ENCODE data around the gene SLC16A13. TPM values are rescaled to one million over a fixed set of nuclear protein-coding genes. Genes with fewer than 3 reads are reported as not detected.
A peak's percentile ranks its signal among the peaks of the same experiment; 100 is the strongest.
"Not testable (repeated sequence)": the region's sequence is repeated elsewhere in the genome, so short reads cannot be mapped to it uniquely, and the experiment has no call there.

Gene SLC16A13
- total RNA-seq (2014; rRNA removed; shearing (Covaris generic)): 0.23 and 0.47 TPM in 2 replicates

GRCh38 chr17:7035591-7036368, at the start of gene SLC16A13:
TSS of gene SLC16A13 (plus strand) at chr17:7036015. CDS start at chr17:7036383, 368 bp downstream.
- H3K27ac ChIP-seq: no peak within 1 kb of the TSS
- no peaks in the 10 kb centered on the region for H3K36me3 ChIP-seq
- no peaks in the 10 kb centered on the region for H3K4me1 ChIP-seq
- no peaks in the 10 kb centered on the region for H3K27me3 ChIP-seq
- DNase-seq: peak; percentile 82 to 87
- H3K4me3 ChIP-seq: peak within 1 kb of the TSS; percentile 65
- H3K9me3 ChIP-seq (replicated peaks): no peaks in the 10 kb centered on the region

DNA sequence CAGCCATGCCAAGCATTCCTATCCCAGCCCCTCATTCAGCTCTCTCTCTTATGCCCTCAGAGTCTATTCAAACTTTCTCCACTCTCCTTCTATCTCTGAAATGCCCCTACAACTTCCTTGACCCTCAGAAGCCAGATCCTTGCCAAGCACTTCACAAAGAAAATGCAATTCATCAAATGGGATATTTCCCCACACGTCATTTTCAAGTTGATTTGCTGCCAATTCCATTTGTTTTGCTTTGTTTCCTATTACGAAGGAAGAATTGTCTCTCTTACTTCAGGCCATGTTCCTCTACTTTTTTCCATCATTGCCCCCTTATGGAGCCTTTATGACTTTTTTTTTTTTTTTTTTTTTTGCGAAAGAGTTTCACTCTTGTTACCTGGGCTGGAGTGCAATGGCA, 49.1 kb upstream of the SLC16A13 start:
- Histone ChIP-seq H3K4me1 (no peaks in the 10 kb centered on the region), H3K36me3 (no peaks in the 10 kb centered on the region), H3K9me3 (replicated peaks) (no peaks in the 10 kb centered on the region), H3K27ac (no peak overlapping the region), H3K27me3 (no peaks in the 10 kb centered on the region), H3K4me3 (no peak overlapping the region)
- DNase-seq: no peak

DNA sequence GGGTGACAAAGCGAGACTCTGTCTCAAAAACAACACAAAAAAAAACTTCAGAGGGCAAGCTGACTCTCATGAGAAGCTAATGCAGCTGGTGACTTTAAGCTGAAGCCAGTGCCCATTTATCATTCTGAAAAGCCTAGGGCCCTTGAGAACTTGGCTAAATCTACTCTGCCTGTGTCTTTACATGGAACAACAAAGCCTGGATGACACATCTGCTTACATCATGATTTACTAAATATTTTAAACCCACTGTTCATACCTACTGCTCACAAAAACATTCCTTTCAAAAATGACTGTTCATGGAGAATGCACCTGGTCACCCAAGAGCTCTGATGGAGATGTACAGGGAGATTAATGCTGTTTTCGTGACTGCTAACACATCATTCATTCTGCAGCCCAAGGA, 46.0 kb upstream of the SLC16A13 start:
- no peaks in the 10 kb centered on the region for H3K9me3 ChIP-seq (replicated peaks)
- no peaks in the 10 kb centered on the region for H3K4me1 ChIP-seq
- no peak overlapping the region for H3K27ac ChIP-seq
- H3K4me3 ChIP-seq: no peak overlapping the region
- H3K36me3 ChIP-seq: no peaks in the 10 kb centered on the region
- no peaks in the 10 kb centered on the region for H3K27me3 ChIP-seq
- DNase-seq: no peak

DNA sequence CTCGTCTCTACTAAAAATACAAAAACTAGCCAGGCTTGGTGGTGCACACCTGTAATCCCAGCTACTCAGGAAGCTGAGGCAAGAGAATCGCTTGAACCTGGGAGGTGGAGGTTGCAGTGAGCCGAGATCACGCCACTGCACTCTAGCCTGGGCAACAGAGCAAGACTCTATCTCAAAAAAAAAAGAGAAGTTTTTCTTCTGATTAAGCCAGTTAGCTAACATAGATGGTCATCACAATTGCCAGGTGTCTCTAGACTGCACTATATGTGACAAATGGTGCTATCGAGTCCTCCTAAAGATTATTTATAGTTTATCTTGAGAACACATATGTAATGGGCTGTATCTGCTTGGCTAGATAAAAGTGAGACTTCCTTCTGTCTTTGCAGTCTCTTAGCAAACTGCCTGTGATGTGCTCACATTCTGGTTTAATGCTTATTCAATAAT, 42.2 kb upstream of the SLC16A13 start:
- not testable (repeated sequence) for H3K4me3 ChIP-seq; H3K27ac ChIP-seq; H3K36me3 ChIP-seq; H3K9me3 ChIP-seq (replicated peaks); H3K27me3 ChIP-seq; DNase-seq; H3K4me1 ChIP-seq

DNA sequence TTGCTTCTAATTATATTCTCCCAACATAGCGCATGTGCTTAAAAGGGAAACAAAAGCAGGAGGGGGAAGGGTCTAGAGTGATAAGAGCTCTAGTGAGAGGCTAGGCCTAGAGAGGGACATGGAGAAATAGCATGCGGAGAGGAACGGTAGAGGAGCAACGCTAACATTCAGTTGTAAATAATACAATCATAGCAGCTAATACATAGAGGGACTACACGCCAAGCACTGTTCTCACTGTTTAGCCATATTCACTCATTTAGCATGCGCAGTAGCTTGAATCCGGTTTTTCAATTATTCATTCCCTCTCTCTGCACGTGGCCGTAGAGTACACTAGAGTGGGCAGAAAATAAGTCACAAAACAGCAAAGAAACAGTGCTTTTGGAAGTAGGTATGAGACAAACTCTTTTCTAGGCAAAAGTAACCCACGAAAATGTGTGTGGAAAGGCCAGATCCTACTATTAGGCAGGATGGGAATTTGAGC, 41.7 kb upstream of the SLC16A13 start:
- no peaks in the 10 kb centered on the region for H3K4me1 ChIP-seq
- H3K27me3 ChIP-seq: no peaks in the 10 kb centered on the region
- DNase-seq: no peak
- H3K36me3 ChIP-seq: no peaks in the 10 kb centered on the region
- H3K27ac ChIP-seq: no peak overlapping the region
- H3K4me3 ChIP-seq: no peak overlapping the region
- no peaks in the 10 kb centered on the region for H3K9me3 ChIP-seq (replicated peaks)

GRCh38 chr17:6994666-6995256, 41.1 kb upstream of the SLC16A13 start:
- no peak overlapping the region for H3K27ac ChIP-seq
- no peaks in the 10 kb centered on the region for H3K4me1 ChIP-seq
- H3K4me3 ChIP-seq: no peak overlapping the region
- no peaks in the 10 kb centered on the region for H3K9me3 ChIP-seq (replicated peaks)
- DNase-seq: no peak
- no peaks in the 10 kb centered on the region for H3K36me3 ChIP-seq
- H3K27me3 ChIP-seq: no peaks in the 10 kb centered on the region

GRCh38 chr17:6995500-6996255, 40.1 kb upstream of the SLC16A13 start, which contains the start of gene ALOX12:
TSS of gene ALOX12 (plus strand) at chr17:6996049. CDS start at chr17:6996118, 69 bp downstream.
- Histone ChIP-seq H3K9me3 (replicated peaks) (no peaks in the 10 kb centered on the region), H3K27me3 (no peaks in the 10 kb centered on the region), H3K4me3 (no peak within 1 kb of the TSS), H3K36me3 (no peaks in the 10 kb centered on the region), H3K27ac (no peak within 1 kb of the TSS), H3K4me1 (no peaks in the 10 kb centered on the region)
- DNase-seq: no peak

DNA sequence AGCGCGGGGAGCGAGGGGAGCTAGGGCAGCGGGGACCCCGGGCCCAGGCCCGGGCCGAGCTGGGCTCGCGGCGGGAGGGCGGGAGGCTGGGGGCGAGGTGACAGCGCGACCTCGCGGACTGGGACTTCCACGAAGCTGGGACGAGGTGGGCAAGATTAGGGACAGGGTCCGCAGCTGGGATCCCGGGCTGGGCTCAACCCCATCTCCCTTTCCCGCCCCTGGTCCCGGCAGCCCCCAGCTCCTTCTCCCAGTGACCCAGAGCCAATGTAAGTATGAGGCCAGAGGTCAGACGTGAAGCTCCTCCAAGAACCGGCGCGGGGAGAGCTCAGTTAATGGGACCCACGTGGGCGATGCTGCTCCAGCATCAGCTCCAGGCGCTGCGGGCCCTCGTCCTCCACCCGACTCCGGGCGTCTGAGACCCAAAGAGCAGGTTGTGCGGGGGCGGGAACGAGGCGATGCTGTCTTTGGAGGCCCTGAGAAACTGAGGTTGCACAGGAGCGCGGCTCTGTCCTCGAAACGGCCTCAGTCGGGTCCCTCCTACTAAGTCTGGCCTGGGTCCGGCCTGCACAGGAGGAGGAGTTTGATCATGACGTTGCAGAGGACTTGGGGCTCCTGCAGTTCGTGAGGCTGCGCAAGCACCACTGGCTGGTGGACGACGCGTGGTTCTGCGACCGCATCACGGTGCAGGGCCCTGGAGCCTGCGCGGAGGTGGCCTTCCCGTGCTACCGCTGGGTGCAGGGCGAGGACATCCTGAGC, 39.4 kb upstream of the SLC16A13 start:
- no peaks in the 10 kb centered on the region for H3K9me3 ChIP-seq (replicated peaks)
- H3K36me3 ChIP-seq: no peaks in the 10 kb centered on the region
- H3K4me3 ChIP-seq: no peak overlapping the region
- no peaks in the 10 kb centered on the region for H3K27me3 ChIP-seq
- no peak for DNase-seq
- H3K4me1 ChIP-seq: no peaks in the 10 kb centered on the region
- no peak overlapping the region for H3K27ac ChIP-seq

DNA sequence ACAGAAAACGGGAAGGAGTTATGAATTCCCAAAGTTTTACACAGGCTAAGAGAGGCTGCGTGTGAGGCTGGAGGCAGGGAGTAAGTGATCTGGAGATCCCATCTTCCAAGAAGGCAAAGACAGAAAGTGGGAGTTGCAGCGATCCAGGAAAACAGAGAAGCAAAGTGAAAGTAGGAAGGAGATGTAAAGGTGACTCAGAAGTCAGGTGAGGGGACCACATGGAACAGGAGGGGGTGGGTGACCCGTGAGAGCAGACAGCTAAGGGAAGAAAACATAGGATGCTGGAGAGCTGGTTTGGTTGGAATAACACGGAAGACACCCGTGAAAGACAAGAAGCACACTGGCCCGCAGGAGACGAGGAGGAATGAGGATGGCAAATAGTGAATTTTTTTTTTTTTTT, 38.6 kb upstream of the SLC16A13 start:
- Histone ChIP-seq H3K4me3 (no peak overlapping the region), H3K27me3 (no peaks in the 10 kb centered on the region), H3K9me3 (replicated peaks) (no peaks in the 10 kb centered on the region), H3K27ac (no peak overlapping the region), H3K36me3 (no peaks in the 10 kb centered on the region), H3K4me1 (no peaks in the 10 kb centered on the region)
- DNase-seq: no peak

GRCh38 chr17:6998855-6999508, 36.8 kb upstream of the SLC16A13 start:
- no peak overlapping the region for H3K4me3 ChIP-seq
- no peaks in the 10 kb centered on the region for H3K9me3 ChIP-seq (replicated peaks)
- H3K27me3 ChIP-seq: no peaks in the 10 kb centered on the region
- no peaks in the 10 kb centered on the region; the same call in 1 of the 2 replicates for H3K36me3 ChIP-seq
- no peak overlapping the region for H3K27ac ChIP-seq
- no peaks in the 10 kb centered on the region for H3K4me1 ChIP-seq
- no peak for DNase-seq

DNA sequence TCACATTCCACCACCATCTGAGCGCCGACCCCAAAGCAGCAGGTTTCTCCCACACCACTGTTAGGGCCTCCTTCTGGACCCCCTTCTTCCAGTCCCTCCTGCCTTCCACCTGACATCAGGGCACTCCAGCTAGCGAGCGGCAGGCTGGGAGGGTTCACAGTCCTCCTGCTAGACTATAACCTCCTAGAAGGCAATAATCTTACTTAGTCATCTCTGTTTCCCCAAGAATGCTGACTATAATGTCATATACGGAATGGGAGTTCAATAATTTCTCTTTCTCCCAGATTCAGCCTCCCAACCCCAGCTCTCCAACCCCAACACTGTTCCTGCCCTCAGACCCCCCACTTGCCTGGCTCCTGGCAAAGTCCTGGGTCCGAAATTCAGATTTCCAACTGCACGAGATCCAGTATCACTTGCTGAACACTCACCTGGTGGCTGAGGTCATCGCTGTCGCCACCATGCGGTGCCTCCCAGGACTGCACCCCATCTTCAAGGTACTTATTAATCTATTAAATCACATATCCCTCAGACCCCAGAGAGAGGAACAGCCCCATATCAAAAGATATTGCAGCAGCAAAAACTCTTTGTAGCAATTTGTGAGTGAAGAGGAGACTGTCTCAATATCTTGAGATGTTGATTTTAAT, 34.4 kb upstream of the SLC16A13 start:
- Histone ChIP-seq H3K27me3 (no peaks in the 10 kb centered on the region), H3K4me3 (no peak overlapping the region), H3K9me3 (replicated peaks) (no peaks in the 10 kb centered on the region), H3K36me3 (no peaks in the 10 kb centered on the region; the same call in 1 of the 2 replicates), H3K4me1 (no peaks in the 10 kb centered on the region), H3K27ac (no peak overlapping the region)
- no peak for DNase-seq

DNA sequence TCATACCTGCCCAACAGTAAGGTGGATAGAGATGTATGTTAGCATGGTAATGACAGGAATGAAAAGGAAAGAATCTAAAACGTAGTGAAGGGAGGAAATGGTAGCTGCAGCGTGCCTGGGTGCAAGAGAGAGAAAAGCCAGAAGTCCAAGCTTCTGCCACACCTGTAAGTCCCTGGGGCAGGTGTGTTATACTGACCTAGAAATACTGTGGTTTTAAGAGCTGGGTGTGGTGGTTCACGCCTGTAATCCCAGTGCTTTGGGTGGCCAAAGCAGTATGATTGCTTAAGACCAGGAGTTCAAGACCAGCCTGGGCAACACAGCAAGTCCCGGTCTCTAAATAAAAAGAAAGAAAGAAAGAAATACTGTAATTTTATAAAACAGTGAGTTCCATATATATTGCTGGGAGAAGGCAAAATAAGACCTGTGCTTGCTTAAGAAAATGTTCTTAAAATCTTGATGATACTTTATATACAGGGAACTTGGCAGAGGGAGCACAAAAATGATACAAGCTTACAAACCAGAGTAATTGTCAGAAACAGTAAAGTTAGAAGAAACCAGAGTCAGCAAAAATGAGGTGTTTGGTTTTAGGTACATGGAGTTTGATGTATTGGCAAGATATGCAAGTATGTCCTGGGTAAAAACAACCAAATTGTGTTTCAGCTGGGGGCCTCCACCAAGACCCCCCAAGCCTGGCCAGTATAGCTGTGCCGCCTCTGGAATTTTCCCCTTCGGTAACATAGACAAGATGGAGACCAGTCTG, 33.3 kb upstream of the SLC16A13 start:
- no peaks in the 10 kb centered on the region for H3K9me3 ChIP-seq (replicated peaks)

GRCh38 chr17:7003745-7004144, 32.1 kb upstream of the SLC16A13 start:
- no peaks in the 10 kb centered on the region for H3K9me3 ChIP-seq (replicated peaks)
- H3K36me3 ChIP-seq: no peaks in the 10 kb centered on the region; the same call in 1 of the 2 replicates
- DNase-seq: no peak
- H3K4me3 ChIP-seq: no peak overlapping the region
- no peaks in the 10 kb centered on the region for H3K4me1 ChIP-seq
- no peak overlapping the region for H3K27ac ChIP-seq
- no peaks in the 10 kb centered on the region for H3K27me3 ChIP-seq

More for the DNA sequence above, 33.3 kb upstream of the SLC16A13 start:
- Histone ChIP-seq H3K27me3 (no peaks in the 10 kb centered on the region), H3K4me1 (no peaks in the 10 kb centered on the region), H3K27ac (no peak overlapping the region), H3K36me3 (no peaks in the 10 kb centered on the region; the same call in 1 of the 2 replicates), H3K4me3 (no peak overlapping the region)
- no peak for DNase-seq

All from SJCRH30 (cell line).